Activated naive CD8-positive, alpha-beta T cell treated with anti-CD3 and anti-CD28 coated beads, Interleukin-2, amount 50 U/mL, for 24 hours (primary cell): ENCODE data around the gene ZNF662.

Experiments used
- ATAC-seq: fragments of 150-1000 bp; cut with Tn5 transposase; one replicate; pipeline ENCODE4 v1.10.0; 2021
- DNase-seq: peaks from one replicate; pipeline ENCODE4 v3.0.0; 2021
- H3K27ac Mint-ChIP-seq: one replicate; pipeline ENCODE4 v1.8.0; 2021; ENCODE audit warnings: mild to moderate bottlenecking, mixed read lengths
- H3K27me3 Mint-ChIP-seq: one replicate; pipeline ENCODE4 v1.8.0; 2021; ENCODE audit warnings: mixed read lengths
- H3K36me3 Mint-ChIP-seq: one replicate; pipeline ENCODE4 v1.8.0; 2021; ENCODE audit warnings: low read depth, mixed read lengths
- H3K4me1 Mint-ChIP-seq: one replicate; pipeline ENCODE4 v1.8.0; 2021; ENCODE audit warnings: mixed read lengths
- H3K4me3 Mint-ChIP-seq: one replicate; pipeline ENCODE4 v1.8.0; 2021; ENCODE audit warnings: mild to moderate bottlenecking, moderate library complexity, mixed read lengths
- H3K9me3 Mint-ChIP-seq: one replicate; pipeline ENCODE4 v1.8.0; 2021; ENCODE audit warnings: mixed read lengths

The ZNF662 gene

GRCh38 chr3:42900226-42901072 lies 5.5 kb upstream of the ZNF662 start:
- no peak for ATAC-seq
- Mint-ChIP-seq H3K27ac (no peak overlapping the region), H3K27me3 (peaks cover 25% of the 10 kb centered on the region), H3K4me3 (no peak overlapping the region), H3K9me3 (peaks cover 21% of the 10 kb centered on the region), H3K36me3 (peaks cover 10% of the 10 kb centered on the region), H3K4me1 (peaks cover 6% of the 10 kb centered on the region)
- DNase-seq: no peak

GRCh38 chr3:42901073-42901415 lies 4.9 kb upstream of the ZNF662 start:
- Mint-ChIP-seq H3K4me3 (no peak overlapping the region), H3K36me3 (peaks cover 13% of the 10 kb centered on the region), H3K9me3 (peaks cover 23% of the 10 kb centered on the region), H3K27ac (no peak overlapping the region), H3K4me1 (peaks cover 8% of the 10 kb centered on the region), H3K27me3 (peaks cover 29% of the 10 kb centered on the region)
- ATAC-seq: no peak
- DNase-seq: no peak

GRCh38 chr3:42902257-42902656 lies 3.7 kb upstream of the ZNF662 start:
- peaks cover 38% of the 10 kb centered on the region for H3K27me3 Mint-ChIP-seq
- no peak overlapping the region for H3K27ac Mint-ChIP-seq
- DNase-seq: no peak
- peaks cover 12% of the 10 kb centered on the region for H3K4me1 Mint-ChIP-seq
- no peak for ATAC-seq
- H3K9me3 Mint-ChIP-seq: peaks cover 23% of the 10 kb centered on the region
- H3K36me3 Mint-ChIP-seq: peaks cover 13% of the 10 kb centered on the region
- no peak overlapping the region for H3K4me3 Mint-ChIP-seq

GRCh38 chr3:42904076-42904475 lies 1.9 kb upstream of the ZNF662 start:
- peaks cover 23% of the 10 kb centered on the region for H3K9me3 Mint-ChIP-seq
- peaks cover 18% of the 10 kb centered on the region for H3K36me3 Mint-ChIP-seq
- no peak for ATAC-seq
- DNase-seq: no peak
- no peak overlapping the region for H3K27ac Mint-ChIP-seq
- no peak overlapping the region for H3K4me3 Mint-ChIP-seq
- peaks cover 12% of the 10 kb centered on the region for H3K4me1 Mint-ChIP-seq
- H3K27me3 Mint-ChIP-seq: peaks cover 40% of the 10 kb centered on the region

- H3K27me3 Mint-ChIP-seq: peaks cover 40% of the 10 kb centered on the region
- H3K4me1 Mint-ChIP-seq: peaks cover 11% of the 10 kb centered on the region
- H3K36me3 Mint-ChIP-seq: peaks cover 19% of the 10 kb centered on the region
- H3K27ac Mint-ChIP-seq: peak overlapping the region; percentile 46
- no peak for ATAC-seq
- H3K4me3 Mint-ChIP-seq: peak overlapping the region; percentile 69
- DNase-seq: no peak
- H3K9me3 Mint-ChIP-seq: peaks cover 27% of the 10 kb centered on the region
Measured at GRCh38 chr3:42905740-42906069, 237 bp upstream of the ZNF662 start.

GRCh38 chr3:42906848-42907183 lies 874 bp downstream of the ZNF662 start:
- H3K27ac Mint-ChIP-seq: no peak overlapping the region
- DNase-seq (no peak), ATAC-seq (no peak)
- H3K4me1 Mint-ChIP-seq: peaks cover 8% of the 10 kb centered on the region
- H3K36me3 Mint-ChIP-seq: peaks cover 19% of the 10 kb centered on the region
- H3K9me3 Mint-ChIP-seq: peaks cover 29% of the 10 kb centered on the region
- peak overlapping the region; percentile 46 for H3K4me3 Mint-ChIP-seq
- peaks cover 40% of the 10 kb centered on the region for H3K27me3 Mint-ChIP-seq

GRCh38 chr3:42908675-42909074 lies 2.7 kb downstream of the ZNF662 start:
- H3K36me3 Mint-ChIP-seq: peaks cover 26% of the 10 kb centered on the region

GRCh38 chr3:42911551-42911950 lies 5.6 kb downstream of the ZNF662 start:
- Mint-ChIP-seq H3K27ac (no peak overlapping the region), H3K9me3 (peaks cover 36% of the 10 kb centered on the region), H3K4me3 (no peak overlapping the region), H3K4me1 (peaks cover 2% of the 10 kb centered on the region), H3K27me3 (peaks cover 10% of the 10 kb centered on the region), H3K36me3 (peaks cover 34% of the 10 kb centered on the region)
- no peak for DNase-seq
- ATAC-seq: no peak

More at GRCh38 chr3:42908675-42909074, 2.7 kb downstream of the ZNF662 start:
- DNase-seq (no peak), ATAC-seq (no peak)
- Mint-ChIP-seq H3K4me1 (peaks cover 8% of the 10 kb centered on the region), H3K27ac (no peak overlapping the region), H3K9me3 (peaks cover 32% of the 10 kb centered on the region), H3K4me3 (no peak overlapping the region), H3K27me3 (peaks cover 32% of the 10 kb centered on the region)

- Mint-ChIP-seq H3K4me1 (no peaks in the 10 kb centered on the region), H3K27me3 (no peaks in the 10 kb centered on the region), H3K36me3 (peaks cover 35% of the 10 kb centered on the region), H3K9me3 (peaks cover 50% of the 10 kb centered on the region), H3K27ac (no peak overlapping the region), H3K4me3 (no peak overlapping the region)
- DNase-seq: no peak
- ATAC-seq: no peak
Measured at GRCh38 chr3:42914771-42915515, 9.0 kb downstream of the ZNF662 start.

GRCh38 chr3:42923606-42924005 lies 17.7 kb downstream of the ZNF662 start:
- DNase-seq (no peak), ATAC-seq (no peak)
- H3K36me3 Mint-ChIP-seq: no peaks in the 10 kb centered on the region
- peaks cover 6% of the 10 kb centered on the region for H3K4me1 Mint-ChIP-seq
- H3K9me3 Mint-ChIP-seq: peaks cover 13% of the 10 kb centered on the region
- no peaks in the 10 kb centered on the region for H3K27me3 Mint-ChIP-seq
- no peak overlapping the region for H3K4me3 Mint-ChIP-seq
- no peak overlapping the region for H3K27ac Mint-ChIP-seq

- ATAC-seq: no peak
- Mint-ChIP-seq H3K36me3 (no peaks in the 10 kb centered on the region), H3K27ac (no peak overlapping the region), H3K27me3 (no peaks in the 10 kb centered on the region), H3K4me1 (peaks cover 6% of the 10 kb centered on the region), H3K9me3 (peaks cover 6% of the 10 kb centered on the region), H3K4me3 (no peak overlapping the region)
- no peak for DNase-seq
Measured at GRCh38 chr3:42926310-42926709, 20.4 kb downstream of the ZNF662 start.

GRCh38 chr3:42934111-42934510 lies 28.2 kb downstream of the ZNF662 start:
- DNase-seq: no peak
- ATAC-seq: no peak
- Mint-ChIP-seq H3K27me3 (no peaks in the 10 kb centered on the region), H3K4me1 (peaks cover 12% of the 10 kb centered on the region), H3K27ac (no peak overlapping the region), H3K4me3 (no peak overlapping the region), H3K9me3 (no peaks in the 10 kb centered on the region), H3K36me3 (no peaks in the 10 kb centered on the region)

- Mint-ChIP-seq H3K27ac (no peak overlapping the region), H3K36me3 (no peaks in the 10 kb centered on the region), H3K4me3 (no peak overlapping the region), H3K27me3 (no peaks in the 10 kb centered on the region), H3K9me3 (no peaks in the 10 kb centered on the region), H3K4me1 (peaks cover 12% of the 10 kb centered on the region)
- DNase-seq: no peak
- no peak for ATAC-seq
Measured at GRCh38 chr3:42934910-42935309, 29.0 kb downstream of the ZNF662 start.

- no peak for ATAC-seq
- Mint-ChIP-seq H3K4me1 (peaks cover 12% of the 10 kb centered on the region), H3K27me3 (no peaks in the 10 kb centered on the region), H3K27ac (no peak overlapping the region), H3K36me3 (no peaks in the 10 kb centered on the region), H3K4me3 (no peak overlapping the region), H3K9me3 (no peaks in the 10 kb centered on the region)
- no peak for DNase-seq
Measured at GRCh38 chr3:42935472-42935871, 29.5 kb downstream of the ZNF662 start.
